HUES64 (cell line): Measurements from ENCODE around the gene BTBD7.
"Not testable (repeated sequence)": the region's sequence is repeated elsewhere in the genome, so short reads cannot be mapped to it uniquely, and the experiment has no call there.

ENCODE experiments used
- H3K27ac ChIP-seq: 2 replicates; pipeline ENCODE4 v1.7.0; 2013; ENCODE audit warnings: low read depth, low read length, inconsistent platforms
- H3K27me3 ChIP-seq: 2 replicates; pipeline ENCODE4 v1.6.1; 2013; ENCODE audit warnings: mild to moderate bottlenecking, low read length; ENCODE audit not compliant: insufficient read depth
- H3K36me3 ChIP-seq: 2 replicates; pipeline ENCODE4 v1.6.1; 2013; ENCODE audit warnings: mild to moderate bottlenecking, low read length; ENCODE audit not compliant: insufficient read depth
- H3K4me1 ChIP-seq: 2 replicates; pipeline ENCODE4 v1.6.1; 2013; ENCODE audit warnings: mild to moderate bottlenecking, low read length, moderate library complexity; ENCODE audit not compliant: insufficient read depth
- H3K4me3 ChIP-seq: 2 replicates; pipeline ENCODE4 v1.5.1; 2013; ENCODE audit warnings: mild to moderate bottlenecking, low read length, moderate library complexity
- H3K9ac ChIP-seq: 2 replicates; pipeline ENCODE4 v1.6.1; 2013; ENCODE audit warnings: mild to moderate bottlenecking, low read depth, low read length
- H3K9me3 ChIP-seq: 2 replicates; pipeline ENCODE4 v1.6.1; 2013; ENCODE audit warnings: low read depth, low read length; ENCODE audit not compliant: insufficient read depth
- WGBS: fragments of 150-250, 120-280 bp; methylation state at CpG from one replicate; pipeline ENCODE4 v1.1.7; 2013; ENCODE audit warnings: missing lambda C conversion rate; 5-methylcytosine and 5-hydroxymethylcytosine counted together

BTBD7 gene

GRCh38 chr14:93240678-93241000 is 92.2 kb downstream of the BTBD7 start:
- 91% methylated on average over 3 of the region's 3 CpGs for WGBS
- H3K27ac ChIP-seq, result no peak overlapping the region
- H3K4me1 ChIP-seq, result no peaks in the 10 kb centered on the region
- H3K27me3 ChIP-seq, result no peaks in the 10 kb centered on the region
- H3K9me3 ChIP-seq, result no peaks in the 10 kb centered on the region
- H3K36me3 ChIP-seq, result peaks cover 47% of the 10 kb centered on the region
- H3K9ac ChIP-seq, result no peak overlapping the region
- H3K4me3 ChIP-seq, result no peak overlapping the region

GRCh38 chr14:93239869-93240677 is 92.8 kb downstream of the BTBD7 start:
- Histone ChIP-seq H3K4me3 (no peak overlapping the region), H3K36me3 (peaks cover 42% of the 10 kb centered on the region), H3K4me1 (no peaks in the 10 kb centered on the region), H3K27ac (no peak overlapping the region), H3K9ac (no peak overlapping the region), H3K27me3 (no peaks in the 10 kb centered on the region), H3K9me3 (no peaks in the 10 kb centered on the region)
- WGBS, result 97% methylated on average over 21 of the region's 25 CpGs

- H3K27ac ChIP-seq, result no peak overlapping the region
- no peaks in the 10 kb centered on the region for H3K27me3 ChIP-seq
- no peak overlapping the region for H3K9ac ChIP-seq
- no peaks in the 10 kb centered on the region for H3K36me3 ChIP-seq
- no peak overlapping the region for H3K4me3 ChIP-seq
- no peaks in the 10 kb centered on the region for H3K4me1 ChIP-seq
- WGBS, result 85% methylated on average over 10 of the region's 10 CpGs
- no peaks in the 10 kb centered on the region for H3K9me3 ChIP-seq
These were observed 98.0 kb downstream of the BTBD7 start for GRCh38 chr14:93234798-93235197.

GRCh38 chr14:93233078-93233477 is 99.8 kb downstream of the BTBD7 start:
- not testable (repeated sequence) for H3K36me3 ChIP-seq, H3K9me3 ChIP-seq, H3K27ac ChIP-seq, H3K4me3 ChIP-seq, H3K27me3 ChIP-seq, H3K9ac ChIP-seq, H3K4me1 ChIP-seq
- WGBS, result 97% methylated on average over 5 of the region's 5 CpGs

- Histone ChIP-seq H3K36me3 (peaks cover 18% of the 10 kb centered on the region), H3K4me1 (no peaks in the 10 kb centered on the region), H3K9ac (no peak overlapping the region), H3K9me3 (no peaks in the 10 kb centered on the region), H3K4me3 (no peak overlapping the region), H3K27me3 (no peaks in the 10 kb centered on the region), H3K27ac (no peak overlapping the region)
- 93% methylated on average over 17 of the region's 17 CpGs for WGBS
These were observed 100.7 kb downstream of the BTBD7 start for GRCh38 chr14:93232159-93232558.

GRCh38 chr14:93231129-93231979 is 101.5 kb downstream of the BTBD7 start:
- Histone ChIP-seq H3K36me3 (peaks cover 24% of the 10 kb centered on the region), H3K27me3 (no peaks in the 10 kb centered on the region), H3K4me3 (no peak overlapping the region), H3K9me3 (no peaks in the 10 kb centered on the region), H3K4me1 (no peaks in the 10 kb centered on the region), H3K9ac (no peak overlapping the region), H3K27ac (no peak overlapping the region)
- WGBS, result 92% methylated on average over 39 of the region's 39 CpGs

GRCh38 chr14:93230539-93230938 is 102.3 kb downstream of the BTBD7 start:
- 94% methylated on average over 16 of the region's 16 CpGs for WGBS
- no peak overlapping the region for H3K27ac ChIP-seq
- no peak overlapping the region for H3K9ac ChIP-seq
- H3K4me1 ChIP-seq, result no peaks in the 10 kb centered on the region
- peaks cover 31% of the 10 kb centered on the region for H3K36me3 ChIP-seq
- no peak overlapping the region for H3K4me3 ChIP-seq
- no peaks in the 10 kb centered on the region for H3K27me3 ChIP-seq
- no peaks in the 10 kb centered on the region for H3K9me3 ChIP-seq

GRCh38 chr14:93228550-93228949 is 104.3 kb downstream of the BTBD7 start:
- WGBS, result 96% methylated on average over 8 of the region's 8 CpGs
- H3K4me1 ChIP-seq, result no peaks in the 10 kb centered on the region
- peaks cover 44% of the 10 kb centered on the region for H3K36me3 ChIP-seq
- H3K4me3 ChIP-seq, result no peak overlapping the region
- H3K27ac ChIP-seq, result no peak overlapping the region
- H3K9ac ChIP-seq, result no peak overlapping the region
- no peaks in the 10 kb centered on the region for H3K9me3 ChIP-seq
- no peaks in the 10 kb centered on the region for H3K27me3 ChIP-seq

GRCh38 chr14:93223565-93223964 is 109.3 kb downstream of the BTBD7 start:
- H3K9me3 ChIP-seq, result no peaks in the 10 kb centered on the region
- H3K36me3 ChIP-seq, result peaks cover 80% of the 10 kb centered on the region
- H3K27ac ChIP-seq, result no peak overlapping the region
- H3K4me3 ChIP-seq, result no peak overlapping the region
- WGBS, result 96% methylated on average over 27 of the region's 27 CpGs
- H3K9ac ChIP-seq, result no peak overlapping the region
- H3K4me1 ChIP-seq, result no peaks in the 10 kb centered on the region
- no peaks in the 10 kb centered on the region for H3K27me3 ChIP-seq

- Histone ChIP-seq H3K4me3 (no peak overlapping the region), H3K9me3 (no peaks in the 10 kb centered on the region), H3K36me3 (peaks cover 78% of the 10 kb centered on the region), H3K4me1 (no peaks in the 10 kb centered on the region), H3K27me3 (no peaks in the 10 kb centered on the region), H3K27ac (no peak overlapping the region), H3K9ac (no peak overlapping the region)
These were observed 112.3 kb downstream of the BTBD7 start for GRCh38 chr14:93220509-93220908.

- H3K27ac ChIP-seq, result no peak overlapping the region
- H3K36me3 ChIP-seq, result peaks cover 83% of the 10 kb centered on the region
- 91% methylated on average over 3 of the region's 3 CpGs for WGBS
- no peaks in the 10 kb centered on the region for H3K9me3 ChIP-seq
- no peaks in the 10 kb centered on the region for H3K4me1 ChIP-seq
- no peak overlapping the region for H3K4me3 ChIP-seq
- H3K9ac ChIP-seq, result no peak overlapping the region
- no peaks in the 10 kb centered on the region for H3K27me3 ChIP-seq
These were observed 113.6 kb downstream of the BTBD7 start for GRCh38 chr14:93219103-93219726.
